ES-I3 (cell line): ENCODE data around the gene COL1A1.

Experiments
- H3K36me3 ChIP-seq: 2 replicates; pipeline ENCODE4 v1.6.1; 2013; ENCODE audit warnings: mild to moderate bottlenecking, low read length, control low read depth, moderate library complexity; ENCODE audit not compliant: insufficient read depth
- H3K4me1 ChIP-seq: 2 replicates; pipeline ENCODE4 v1.6.1; 2013; ENCODE audit warnings: mild to moderate bottlenecking, control low read depth, low read length; ENCODE audit not compliant: insufficient read depth
- H3K9ac ChIP-seq: 2 replicates; pipeline ENCODE4 v1.6.1; 2013; ENCODE audit warnings: low read depth, mild to moderate bottlenecking, low read length, moderate library complexity
- H3K9me3 ChIP-seq: 2 replicates; pipeline ENCODE4 v1.6.1; 2013; ENCODE audit warnings: mild to moderate bottlenecking, low read length, moderate library complexity; ENCODE audit not compliant: control insufficient read depth, insufficient read depth

Gene COL1A1

DNA sequence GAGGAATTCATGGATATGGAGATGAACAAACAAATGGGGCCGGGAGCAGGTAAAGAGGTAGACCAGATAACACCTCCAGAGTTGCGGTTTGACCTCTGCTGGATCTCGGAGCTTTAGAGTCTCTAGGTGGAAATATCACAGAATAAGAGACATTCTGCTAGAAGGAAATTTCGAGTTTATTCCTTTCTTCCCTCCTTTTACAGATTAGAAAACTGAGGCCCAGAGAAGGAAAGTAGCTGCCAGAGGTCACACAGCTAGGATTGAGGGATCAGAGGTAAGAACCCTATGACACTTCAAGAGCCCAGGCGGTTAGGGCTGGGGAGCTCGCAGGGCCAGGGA, 7.7 kb upstream of the COL1A1 start:
- no peak overlapping the region for H3K9ac ChIP-seq
- H3K9me3 ChIP-seq, result no peaks in the 10 kb centered on the region
- H3K36me3 ChIP-seq, result no peaks in the 10 kb centered on the region
- H3K4me1 ChIP-seq, result peaks cover 73% of the 10 kb centered on the region

DNA sequence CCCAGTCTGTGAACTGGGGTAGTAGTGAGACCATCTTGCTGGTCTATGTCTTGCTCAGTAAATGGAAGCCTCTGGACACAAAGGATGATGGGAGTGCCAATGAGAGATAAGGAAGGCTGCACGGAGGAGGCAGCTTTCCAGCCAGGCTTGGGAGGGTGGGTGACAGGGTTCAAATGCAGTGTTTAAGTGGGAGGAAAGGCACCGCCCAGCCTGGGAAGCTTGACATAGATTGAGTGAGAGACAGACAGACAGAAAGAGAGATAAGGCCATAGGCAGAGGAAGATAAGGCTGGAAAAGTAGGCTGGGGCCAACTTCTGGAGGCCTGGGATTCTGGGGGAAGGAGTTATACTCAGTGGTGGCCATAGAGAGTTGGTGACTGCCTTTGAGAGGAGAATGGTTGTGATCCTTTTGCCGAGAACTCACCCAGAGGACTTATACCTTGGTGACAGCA, 7.2 kb upstream of the COL1A1 start:
- Histone ChIP-seq H3K9ac (no peak overlapping the region), H3K36me3 (no peaks in the 10 kb centered on the region), H3K4me1 (peaks cover 77% of the 10 kb centered on the region), H3K9me3 (no peaks in the 10 kb centered on the region)

DNA sequence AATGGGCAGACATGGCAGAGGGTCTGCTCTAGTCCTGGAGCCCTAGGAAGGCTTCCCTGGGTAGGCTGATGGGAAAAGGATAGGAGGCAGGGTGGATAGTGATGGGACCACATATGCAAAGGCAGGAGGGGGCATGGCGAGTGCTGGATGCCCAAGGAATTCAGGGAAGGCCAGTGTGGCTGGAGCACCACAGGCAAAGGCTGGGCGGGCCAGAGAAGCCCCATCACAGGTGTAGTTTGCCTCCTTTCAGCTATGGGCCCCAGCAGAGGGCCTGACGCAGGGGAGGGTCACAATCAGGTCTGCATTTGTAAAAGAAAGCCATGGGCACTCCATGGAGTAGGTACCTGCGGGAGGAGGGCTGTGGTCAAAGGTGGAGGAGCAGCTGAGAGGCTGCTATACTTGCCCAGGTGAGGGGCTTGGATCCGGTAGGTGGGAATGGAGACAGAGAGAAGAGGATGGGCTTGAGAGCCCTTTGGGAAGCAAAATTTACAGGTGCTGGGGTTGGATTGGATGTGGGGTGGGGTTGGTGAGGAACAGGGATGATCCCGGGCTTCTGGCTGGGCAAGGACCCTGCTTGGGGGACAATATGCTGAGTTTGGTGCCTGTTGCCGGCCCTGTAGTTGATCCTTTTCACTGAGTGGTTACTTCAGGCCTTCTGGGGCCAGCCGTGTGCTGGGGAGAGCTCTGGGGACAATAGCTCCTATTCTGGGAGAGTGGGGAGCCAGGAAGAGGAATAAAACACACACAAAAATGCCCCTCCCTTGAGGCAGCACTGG, 6.5 kb upstream of the COL1A1 start:
- peaks cover 75% of the 10 kb centered on the region for H3K4me1 ChIP-seq

DNA sequence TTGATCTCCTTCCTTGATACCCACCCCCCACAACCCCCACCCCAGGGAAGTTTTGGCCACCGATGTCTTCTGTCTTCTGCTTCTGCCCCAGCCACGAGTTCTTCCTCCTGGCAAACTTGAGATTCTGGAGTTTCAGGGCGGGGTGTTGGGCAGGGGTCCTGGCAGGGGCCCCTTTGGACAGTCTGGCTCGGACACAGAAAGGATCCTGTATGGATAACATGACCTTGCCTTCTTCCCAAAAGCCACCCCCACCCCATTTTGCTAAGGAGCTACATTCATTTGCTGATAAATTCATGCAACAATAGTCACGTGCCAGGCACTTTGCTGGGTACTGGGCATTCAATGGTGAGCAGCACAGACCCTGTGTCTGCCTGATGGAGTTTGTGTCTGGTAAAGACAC, 5.9 kb upstream of the COL1A1 start:
- H3K36me3 ChIP-seq, result no peaks in the 10 kb centered on the region
- no peak overlapping the region for H3K9ac ChIP-seq
- no peaks in the 10 kb centered on the region for H3K9me3 ChIP-seq
- peaks cover 75% of the 10 kb centered on the region for H3K4me1 ChIP-seq

More for the DNA sequence above, 6.5 kb upstream of the COL1A1 start:
- no peaks in the 10 kb centered on the region for H3K9me3 ChIP-seq
- no peaks in the 10 kb centered on the region for H3K36me3 ChIP-seq
- H3K9ac ChIP-seq, result no peak overlapping the region

DNA sequence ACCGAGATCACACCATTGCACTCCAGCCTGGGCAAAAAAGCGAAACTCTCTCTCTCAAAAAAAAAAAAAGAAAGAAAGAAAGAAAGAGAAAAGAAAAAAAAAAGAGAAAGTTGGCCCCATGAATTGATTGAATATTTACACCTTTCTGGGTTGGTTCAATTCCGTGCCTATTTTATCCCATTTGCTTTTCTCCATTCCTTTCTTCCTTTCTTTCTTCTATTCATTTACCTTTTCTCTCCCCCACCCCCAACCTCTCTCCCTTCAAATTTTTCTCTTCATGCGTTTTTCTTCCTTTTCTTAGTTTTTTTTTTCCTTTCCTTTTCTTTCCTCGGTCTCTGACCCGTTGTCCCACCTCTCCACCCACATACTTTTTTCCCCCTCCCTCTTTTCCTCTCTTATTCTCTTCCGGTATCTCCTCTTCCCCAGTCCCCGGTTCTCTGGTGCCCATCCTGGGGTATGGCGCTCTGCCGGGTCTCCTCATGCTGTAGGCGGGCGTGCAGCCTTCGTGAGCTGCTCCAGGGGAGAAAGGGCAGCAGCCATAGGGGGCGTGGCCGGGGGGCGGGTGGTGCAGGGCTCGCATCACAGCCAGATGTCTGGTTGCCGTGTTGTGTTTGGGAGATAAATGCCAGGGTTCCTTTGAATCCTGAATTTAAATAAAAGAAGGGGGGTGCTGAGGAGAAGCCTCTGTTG, 5.3 kb upstream of the COL1A1 start:
- H3K9me3 ChIP-seq, result no peaks in the 10 kb centered on the region
- peaks cover 71% of the 10 kb centered on the region for H3K4me1 ChIP-seq
- H3K36me3 ChIP-seq, result no peaks in the 10 kb centered on the region
- peak overlapping the region; percentile 14; the same call in 1 of the 2 replicates for H3K9ac ChIP-seq

DNA sequence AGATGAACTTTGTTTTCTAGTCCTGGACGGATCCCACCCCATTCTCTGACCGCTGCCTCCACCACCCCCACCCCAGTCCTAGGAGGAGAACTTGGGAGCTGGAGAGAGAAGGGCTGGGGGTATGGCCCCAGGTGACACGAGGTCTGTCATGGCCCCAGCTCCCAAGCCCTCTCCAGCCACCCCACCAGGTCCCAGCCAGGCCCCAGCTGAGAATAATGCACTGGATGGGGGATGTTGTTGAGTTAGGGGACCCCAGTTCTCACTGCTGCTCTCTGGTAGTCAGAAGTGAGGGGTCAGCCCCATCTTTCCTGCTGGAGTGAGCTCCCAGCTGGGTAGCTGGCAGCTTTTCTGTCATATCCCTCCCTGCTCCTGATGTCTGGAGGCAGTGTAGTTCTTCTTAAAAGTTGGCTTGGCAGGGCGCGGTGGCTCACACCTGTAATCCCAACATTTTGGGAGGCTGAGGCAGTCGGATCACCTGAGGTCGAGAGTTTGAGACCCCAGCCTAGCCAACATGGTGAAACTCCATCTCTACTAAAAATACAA, 4.6 kb upstream of the COL1A1 start:
- no peak overlapping the region for H3K9ac ChIP-seq
- no peaks in the 10 kb centered on the region for H3K36me3 ChIP-seq
- no peaks in the 10 kb centered on the region for H3K9me3 ChIP-seq
- peaks cover 65% of the 10 kb centered on the region for H3K4me1 ChIP-seq

DNA sequence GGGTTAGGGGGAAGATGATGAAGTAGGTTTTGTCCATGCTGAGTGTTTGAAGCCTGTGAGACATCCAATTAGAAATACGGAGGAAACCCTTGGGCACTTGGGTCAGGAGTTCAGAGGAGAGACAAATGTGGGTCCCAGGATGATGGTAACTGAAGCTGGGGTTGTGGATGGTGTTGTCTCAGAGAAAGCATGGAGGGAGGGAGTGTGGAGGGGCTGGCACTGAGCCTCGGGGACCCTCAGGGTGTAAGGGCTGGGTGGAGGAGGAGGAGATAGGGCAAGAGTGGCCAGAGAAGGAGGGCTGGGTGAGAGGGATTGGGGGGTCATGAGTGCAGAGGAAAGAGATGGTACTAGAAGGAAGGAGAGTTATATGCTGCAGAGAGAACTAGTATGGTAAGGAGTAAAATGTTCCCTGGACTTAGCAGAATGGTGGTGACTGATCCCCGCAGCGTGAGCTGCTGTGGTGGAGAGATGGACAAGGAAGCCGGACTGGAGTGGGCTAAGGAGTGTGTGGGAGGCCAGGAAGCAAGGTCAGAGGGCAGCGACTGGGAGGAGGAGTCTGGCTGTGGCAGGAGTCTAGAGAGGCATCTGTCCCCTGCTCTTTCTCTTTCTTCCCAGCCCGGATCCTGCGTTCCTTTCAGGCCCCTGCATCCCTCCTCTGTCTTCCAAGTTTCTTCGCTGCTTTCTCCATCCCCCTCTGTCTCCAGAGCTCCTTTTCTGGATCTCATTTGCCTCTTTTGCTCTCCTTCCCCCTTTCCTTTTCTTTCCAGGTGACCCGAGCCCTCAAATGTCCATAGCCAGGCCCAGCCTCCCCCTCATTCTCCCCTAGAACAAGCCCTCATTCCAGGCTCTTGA, 3.9 kb upstream of the COL1A1 start:
- Histone ChIP-seq H3K4me1 (peaks cover 60% of the 10 kb centered on the region), H3K9ac (no peak overlapping the region), H3K9me3 (no peaks in the 10 kb centered on the region)

DNA sequence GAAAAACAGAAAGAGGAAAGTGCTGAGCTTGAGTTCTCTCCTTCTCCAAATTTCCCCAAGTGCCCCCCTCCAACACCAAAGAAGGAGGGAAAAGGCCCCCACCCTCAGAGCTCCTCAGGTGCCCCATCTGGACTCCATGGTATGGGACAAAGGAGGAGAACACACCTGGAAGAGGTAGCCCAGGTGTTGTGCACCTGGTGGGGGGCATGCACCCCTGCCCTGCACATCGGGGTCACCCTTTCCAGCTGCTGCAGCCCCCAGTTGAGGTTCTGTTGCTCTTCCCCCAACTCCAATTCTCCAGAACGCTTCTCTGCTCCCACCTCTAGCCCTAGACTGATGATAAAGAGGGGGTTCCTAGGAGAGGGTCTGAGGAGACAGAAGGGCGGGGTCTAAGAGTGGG, 3.0 kb upstream of the COL1A1 start:
- no peaks in the 10 kb centered on the region for H3K36me3 ChIP-seq
- H3K9ac ChIP-seq, result no peak overlapping the region
- H3K4me1 ChIP-seq, result peaks cover 53% of the 10 kb centered on the region
- no peaks in the 10 kb centered on the region for H3K9me3 ChIP-seq

More for the DNA sequence above, 3.9 kb upstream of the COL1A1 start:
- H3K36me3 ChIP-seq, result no peaks in the 10 kb centered on the region

DNA sequence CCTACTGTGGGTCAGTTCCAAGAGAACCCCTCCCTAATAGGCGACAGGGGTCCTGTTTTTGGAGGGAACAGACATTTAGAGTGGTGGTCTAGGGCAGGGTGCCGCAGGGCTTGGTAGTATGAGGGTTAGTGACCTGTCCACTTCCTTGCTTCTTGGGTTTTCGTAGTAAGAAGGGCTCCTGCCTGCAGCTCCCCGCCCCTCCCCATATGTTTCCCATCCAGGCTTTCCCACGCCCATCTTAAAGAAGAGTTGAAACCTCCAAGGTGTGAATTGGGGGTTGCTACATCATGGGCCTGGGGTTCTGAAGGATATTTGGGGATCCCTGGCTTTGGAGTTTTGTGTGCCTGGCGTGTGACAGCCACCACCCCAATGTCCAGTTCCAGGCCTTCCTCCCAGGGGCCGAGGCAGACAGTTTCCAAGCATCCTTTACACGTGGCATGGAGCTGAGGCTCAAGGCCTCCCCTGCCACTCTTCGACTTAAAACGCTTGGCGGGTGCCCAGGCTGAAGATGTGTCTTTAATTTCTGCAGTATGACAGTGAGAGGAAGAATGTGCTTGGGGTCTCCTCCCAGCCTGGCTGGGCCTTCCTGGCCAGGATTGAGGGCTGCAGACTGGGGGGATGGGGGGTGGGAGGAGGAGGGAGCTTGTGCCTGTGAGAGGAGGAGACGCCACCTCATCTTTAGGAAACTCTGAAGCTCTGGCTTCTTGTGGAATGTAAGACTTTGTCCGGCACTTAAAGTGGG, 2.3 kb upstream of the COL1A1 start:
- peaks cover 2% of the 10 kb centered on the region; the same call in 1 of the 2 replicates for H3K36me3 ChIP-seq
- no peaks in the 10 kb centered on the region for H3K9me3 ChIP-seq
- H3K4me1 ChIP-seq, result peaks cover 47% of the 10 kb centered on the region
- no peak overlapping the region for H3K9ac ChIP-seq

DNA sequence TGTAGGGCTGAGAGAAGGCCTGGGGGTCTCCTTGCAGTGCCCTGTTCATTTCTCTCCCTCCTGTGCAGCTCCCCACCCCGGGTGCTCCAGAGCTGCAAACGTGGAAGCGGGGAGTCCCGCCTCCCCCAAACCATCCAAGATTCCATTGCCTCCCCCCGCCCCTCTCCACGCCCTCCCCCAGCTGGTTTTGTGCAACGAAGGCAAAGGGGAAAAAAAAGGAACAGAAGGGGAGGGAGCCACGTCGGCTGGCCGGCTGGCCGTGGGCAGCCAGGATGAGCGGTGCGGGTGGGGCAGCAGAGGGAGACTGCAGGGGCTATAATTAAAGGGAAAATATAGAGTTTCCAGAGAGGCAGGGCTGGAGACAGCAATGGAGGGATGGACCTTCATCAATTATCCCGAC, 1.7 kb upstream of the COL1A1 start:
- H3K36me3 ChIP-seq, result peaks cover 8% of the 10 kb centered on the region; the same call in 1 of the 2 replicates
- H3K9me3 ChIP-seq, result no peaks in the 10 kb centered on the region
- H3K9ac ChIP-seq, result no peak overlapping the region
- H3K4me1 ChIP-seq, result peaks cover 40% of the 10 kb centered on the region

DNA sequence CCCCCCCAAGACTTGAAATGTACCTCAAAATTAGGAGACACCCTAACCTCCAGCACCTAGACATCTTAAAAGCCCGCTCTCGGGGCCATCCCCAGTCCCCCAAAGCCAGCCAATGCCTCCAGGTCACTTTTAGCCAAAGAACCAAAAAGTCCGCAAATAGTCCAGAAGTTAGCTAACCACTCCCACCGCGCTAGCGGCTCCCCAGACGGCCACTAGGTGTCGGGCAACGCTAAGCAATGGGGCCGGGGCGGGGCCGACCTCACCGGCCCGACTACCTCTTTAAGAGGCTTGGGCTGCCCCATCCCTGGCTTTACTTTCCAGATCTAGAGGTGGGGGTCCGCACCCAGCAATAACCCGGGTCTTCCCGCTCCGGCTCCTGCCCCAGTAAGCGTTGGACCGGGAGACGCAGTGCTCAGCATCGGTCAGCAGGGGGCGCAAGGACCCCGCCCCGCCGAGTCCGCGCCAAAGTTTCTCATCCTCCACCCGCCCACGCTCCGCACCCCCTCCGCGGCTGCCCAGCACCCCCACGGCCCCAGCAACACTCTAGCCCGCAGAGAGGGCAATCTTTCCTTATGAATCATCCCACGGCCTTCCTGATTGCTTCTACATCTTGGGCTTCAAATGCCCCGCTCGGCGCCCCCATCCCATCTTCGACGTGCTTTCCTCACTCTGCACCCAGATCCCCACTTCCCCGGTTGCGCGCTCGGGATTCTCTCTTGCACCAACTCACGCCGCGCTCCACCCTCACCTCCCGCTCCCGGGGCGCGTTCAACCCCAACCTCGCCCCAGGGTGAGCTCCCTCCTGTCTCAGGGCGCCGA, 765 bp downstream of the COL1A1 start:
- no peaks in the 10 kb centered on the region for H3K9me3 ChIP-seq
- peak overlapping the region; percentile 90 for H3K9ac ChIP-seq
- H3K4me1 ChIP-seq, result peaks cover 26% of the 10 kb centered on the region
- H3K36me3 ChIP-seq, result peaks cover 28% of the 10 kb centered on the region

DNA sequence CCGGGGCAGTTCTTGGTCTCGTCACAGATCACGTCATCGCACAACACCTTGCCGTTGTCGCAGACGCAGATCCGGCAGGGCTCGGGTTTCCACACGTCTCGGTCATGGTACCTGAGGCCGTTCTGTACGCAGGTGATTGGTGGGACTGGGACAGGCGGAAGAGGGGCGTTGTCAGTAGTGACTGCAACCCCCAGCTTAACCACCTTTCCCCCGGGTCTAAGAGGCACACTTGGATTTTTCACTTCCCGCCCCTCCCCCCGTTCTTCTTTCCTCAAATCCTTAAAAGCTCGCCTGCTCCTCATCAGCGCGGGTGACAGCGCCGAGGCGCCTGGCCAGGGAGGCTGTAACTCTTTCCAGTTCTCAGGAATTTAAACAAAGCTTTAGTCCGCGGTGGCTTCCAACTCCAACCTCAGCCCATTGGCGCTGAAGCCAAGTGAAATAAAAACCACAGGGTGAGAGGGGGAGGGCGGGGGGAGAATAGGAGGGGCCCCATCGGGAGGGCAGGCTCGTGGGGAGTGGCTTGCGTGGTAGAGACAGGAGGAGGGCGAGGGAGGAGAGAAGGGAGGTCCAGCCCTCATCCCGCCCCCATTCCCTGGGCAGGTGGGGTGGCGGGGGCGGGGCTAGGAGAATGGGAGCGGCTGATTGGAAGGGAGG, 1.5 kb downstream of the COL1A1 start:
- H3K36me3 ChIP-seq, result peaks cover 31% of the 10 kb centered on the region
- peaks cover 18% of the 10 kb centered on the region; the same call in 1 of the 2 replicates for H3K4me1 ChIP-seq
- no peaks in the 10 kb centered on the region for H3K9me3 ChIP-seq
- H3K9ac ChIP-seq, result peak overlapping the region; percentile 90
